ENCODE results near the gene ATOSB.
"Not testable (repeated sequence)": the region's sequence is repeated elsewhere in the genome, so short reads cannot be mapped to it uniquely, and the experiment has no call there.

DNA sequence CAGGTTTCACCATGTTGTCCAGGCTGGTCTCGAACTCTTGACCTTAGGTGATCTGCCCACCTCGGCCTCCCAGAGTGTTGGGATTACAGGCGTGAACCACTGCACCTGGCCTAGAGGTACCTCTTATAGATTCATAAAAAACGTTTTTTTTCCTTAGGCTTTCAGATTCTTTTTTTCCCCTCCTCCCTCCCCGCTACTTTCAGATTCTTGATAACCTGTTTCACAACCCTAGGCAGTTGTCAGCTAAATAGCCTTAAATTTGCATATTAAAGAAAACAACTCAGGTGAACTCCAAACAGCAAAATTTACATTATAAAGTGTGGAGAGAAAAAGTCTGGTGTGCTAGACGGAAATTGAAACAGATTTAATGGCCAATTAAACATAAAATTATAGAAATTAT is 42.2 kb upstream of the ATOSB start:
- TF ChIP-seq, protein P1, sequence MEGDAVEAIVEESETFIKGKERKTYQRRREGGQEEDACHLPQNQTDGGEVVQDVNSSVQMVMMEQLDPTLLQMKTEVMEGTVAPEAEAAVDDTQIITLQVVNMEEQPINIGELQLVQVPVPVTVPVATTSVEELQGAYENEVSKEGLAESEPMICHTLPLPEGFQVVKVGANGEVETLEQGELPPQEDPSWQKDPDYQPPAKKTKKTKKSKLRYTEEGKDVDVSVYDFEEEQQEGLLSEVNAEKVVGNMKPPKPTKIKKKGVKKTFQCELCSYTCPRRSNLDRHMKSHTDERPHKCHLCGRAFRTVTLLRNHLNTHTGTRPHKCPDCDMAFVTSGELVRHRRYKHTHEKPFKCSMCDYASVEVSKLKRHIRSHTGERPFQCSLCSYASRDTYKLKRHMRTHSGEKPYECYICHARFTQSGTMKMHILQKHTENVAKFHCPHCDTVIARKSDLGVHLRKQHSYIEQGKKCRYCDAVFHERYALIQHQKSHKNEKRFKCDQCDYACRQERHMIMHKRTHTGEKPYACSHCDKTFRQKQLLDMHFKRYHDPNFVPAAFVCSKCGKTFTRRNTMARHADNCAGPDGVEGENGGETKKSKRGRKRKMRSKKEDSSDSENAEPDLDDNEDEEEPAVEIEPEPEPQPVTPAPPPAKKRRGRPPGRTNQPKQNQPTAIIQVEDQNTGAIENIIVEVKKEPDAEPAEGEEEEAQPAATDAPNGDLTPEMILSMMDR (conservative IDR thresholded peaks at IDR 0.05; ENCODE audit: low read depth, low read length), result not testable (repeated sequence)
- not testable (repeated sequence) for TF ChIP-seq EZH2 (IDR thresholded peaks at IDR 0.05; ENCODE audit: low read length, unreplicated experiment)
